Measurements from ENCODE around the gene ARL15.

ARL15 gene

DNA sequence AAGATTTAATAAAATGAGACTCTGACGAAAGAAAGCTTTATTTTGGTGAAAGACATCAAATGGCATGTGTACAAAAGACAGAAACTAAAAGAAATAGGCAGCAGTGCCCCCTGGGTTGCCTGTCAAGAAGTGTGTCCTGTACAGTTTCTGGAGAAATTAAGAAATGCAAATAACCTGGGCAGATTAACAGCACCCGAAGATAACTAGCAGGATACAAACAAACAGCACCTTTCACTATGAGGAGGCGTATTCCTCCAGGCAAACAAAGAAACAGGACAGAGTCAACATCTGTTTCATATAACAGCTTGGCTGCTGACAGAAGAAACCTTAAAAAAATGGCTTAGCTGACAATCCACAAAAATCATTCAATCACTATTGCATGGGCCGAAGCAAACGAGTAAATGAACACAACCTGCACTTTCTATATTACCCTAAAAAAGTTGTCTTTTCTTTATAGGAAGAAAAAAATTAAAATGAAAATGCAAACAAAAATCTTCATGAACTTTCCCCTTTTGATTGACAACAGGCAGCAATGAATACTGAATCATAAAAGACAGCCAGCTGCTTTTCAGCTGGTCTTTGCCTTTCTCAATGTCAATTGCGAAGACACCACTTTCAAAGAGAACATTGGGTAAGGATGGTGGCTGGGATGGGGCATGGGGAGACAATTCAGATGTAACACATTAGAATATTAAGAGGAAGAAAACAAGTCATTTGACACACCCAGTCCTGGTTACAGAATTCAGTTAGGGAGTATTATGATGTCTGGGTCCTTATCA lies 162.1 kb downstream of the ARL15 start:
- DNase-seq (ENCODE audit: low spot score): no peak

DNA sequence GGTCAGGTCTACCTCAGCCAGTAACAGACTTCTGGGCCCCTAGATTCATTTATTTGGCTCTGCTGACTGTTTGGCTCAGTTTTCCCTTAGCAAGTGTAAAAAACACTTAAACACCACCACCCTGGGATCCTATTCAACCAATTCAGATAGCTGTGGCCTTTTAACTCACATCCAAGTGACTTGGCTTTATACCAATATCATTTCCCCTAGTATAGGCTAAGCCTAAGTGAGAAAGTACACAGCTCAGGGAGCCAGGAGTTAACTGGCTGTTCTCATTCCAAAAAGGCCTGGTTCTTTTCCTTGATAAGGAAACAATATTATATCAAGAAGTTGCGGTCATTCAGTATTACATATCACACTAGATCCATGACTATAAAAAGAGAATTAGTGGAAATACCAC lies 163.5 kb downstream of the ARL15 start:
- no peak for DNase-seq (ENCODE audit: low spot score)

DNA sequence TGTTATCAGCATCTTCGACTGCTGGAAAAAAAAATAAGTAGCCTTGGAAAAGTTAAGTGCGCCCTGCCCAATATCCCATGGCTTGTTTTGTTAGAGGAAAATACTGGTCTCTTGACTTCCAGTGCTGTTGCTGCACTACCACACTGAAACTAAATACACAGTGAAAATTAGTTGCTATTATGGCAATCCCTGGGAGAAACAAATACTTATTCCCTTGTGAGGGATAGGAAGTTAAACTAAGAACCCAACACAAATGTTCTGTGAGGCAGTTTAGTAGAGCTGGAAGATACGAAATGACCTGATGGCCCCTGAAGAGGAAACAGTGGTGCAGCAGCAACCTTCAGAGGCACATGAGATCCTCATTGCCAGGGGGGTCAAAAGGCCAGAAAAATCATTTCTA lies 164.0 kb downstream of the ARL15 start:
- DNase-seq (ENCODE audit: low spot score): no peak

DNA sequence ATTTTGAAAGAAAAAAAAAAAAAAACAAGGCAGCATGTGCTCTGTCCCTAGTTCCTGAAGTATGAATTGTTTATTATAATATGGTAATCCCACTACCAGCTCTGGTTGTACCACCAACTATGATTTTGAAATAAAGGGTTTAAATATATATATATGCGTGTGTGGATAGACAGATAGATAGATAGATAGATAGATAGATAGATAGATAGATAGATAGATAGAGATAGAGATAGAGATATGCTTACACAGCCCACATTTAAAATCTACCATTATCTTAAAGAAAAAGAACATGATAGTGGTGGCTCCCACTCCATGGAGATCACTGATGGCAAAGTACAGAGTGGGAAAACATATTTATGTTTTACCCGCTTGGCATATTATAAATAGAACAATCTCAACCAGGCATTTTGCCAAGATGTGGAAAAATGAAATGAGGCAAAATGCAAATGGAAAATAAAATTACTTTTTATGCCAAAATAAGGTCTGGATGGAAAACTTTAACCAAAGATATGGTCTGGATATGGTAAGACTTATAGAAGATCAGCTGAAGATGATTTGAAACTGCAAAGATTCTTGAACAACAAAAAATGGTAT lies 170.0 kb downstream of the ARL15 start:
- DNase-seq (ENCODE audit: low spot score): no peak

DNA sequence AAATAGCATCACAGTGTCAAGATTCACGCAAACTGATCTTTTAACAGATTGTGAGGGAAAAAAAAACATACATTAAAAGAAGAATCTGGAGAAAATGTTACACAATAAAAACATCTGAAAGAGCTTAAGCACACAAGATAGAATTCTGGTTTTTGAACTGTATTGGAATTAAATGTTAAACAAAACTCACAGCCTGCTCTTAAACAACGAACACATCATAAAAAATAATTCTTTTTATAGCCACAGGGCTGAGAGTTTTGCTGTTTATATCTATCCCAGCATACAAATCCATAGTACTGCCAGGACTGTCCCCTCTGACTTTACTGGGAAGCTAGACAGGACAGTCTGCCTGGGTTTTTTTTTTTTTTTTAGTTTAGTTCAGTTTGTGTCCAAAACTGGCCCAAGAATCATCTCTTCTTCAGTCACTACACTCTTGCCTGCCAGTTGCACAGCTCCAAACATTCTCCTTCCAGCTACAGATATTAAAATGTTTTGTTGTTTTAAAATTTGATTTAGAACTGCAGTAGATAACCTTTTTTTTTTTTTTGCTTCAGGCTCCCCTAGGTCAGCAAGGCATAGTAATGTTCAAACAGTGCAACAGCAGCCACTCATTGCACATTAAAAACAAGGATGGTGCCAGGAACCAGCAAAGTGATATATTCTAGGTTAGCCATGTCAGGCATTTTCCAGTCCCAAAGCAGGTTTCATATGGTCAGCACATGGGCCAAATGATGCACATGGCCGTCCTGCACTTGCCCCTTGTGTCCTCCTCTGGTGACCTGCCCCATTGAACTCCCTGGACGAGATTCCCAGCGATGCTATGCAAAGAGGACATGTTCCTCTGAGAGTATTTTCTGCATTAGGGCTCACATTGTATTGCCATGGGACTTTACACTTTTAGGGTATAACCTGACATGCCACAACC lies 173.6 kb downstream of the ARL15 start:
- no peak for DNase-seq (ENCODE audit: low spot score)

DNA sequence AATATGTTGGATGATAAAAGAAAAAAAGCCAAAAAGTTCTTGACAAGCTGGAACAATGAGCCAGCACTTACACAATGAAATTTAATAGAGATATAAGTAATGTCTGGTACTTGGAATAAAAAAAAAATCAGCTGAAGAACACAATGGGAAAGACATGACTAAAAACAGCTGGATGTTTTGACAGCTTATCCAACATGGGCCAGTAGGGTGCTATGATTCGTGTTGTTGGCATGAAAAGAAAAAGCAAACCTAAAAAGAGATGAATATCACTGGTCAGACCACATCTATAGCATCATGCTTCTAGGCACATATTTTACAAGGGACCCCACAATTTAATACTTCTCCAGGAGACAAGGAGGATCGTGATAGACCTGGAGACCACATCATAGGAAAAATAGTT lies 175.3 kb downstream of the ARL15 start:
- DNase-seq (ENCODE audit: low spot score): no peak

DNA sequence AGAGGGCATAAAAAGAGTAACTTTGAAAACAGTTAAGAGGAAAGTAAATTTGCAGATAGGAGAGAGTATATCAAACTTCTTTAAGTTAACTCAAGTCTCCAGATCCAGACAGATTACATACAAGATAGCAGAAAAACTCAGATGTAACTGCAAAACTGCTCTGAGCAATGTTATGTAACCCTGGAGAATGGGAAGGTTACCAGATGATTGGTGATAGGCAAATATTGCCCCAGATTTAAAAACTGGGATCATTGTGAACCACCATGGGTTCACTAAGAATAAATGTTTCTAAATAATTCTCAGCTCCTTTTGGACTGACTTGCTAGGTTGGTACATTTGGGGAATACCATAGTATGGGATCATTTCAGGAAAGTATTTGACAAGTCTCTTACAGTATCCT lies 176.5 kb downstream of the ARL15 start:
- no peak for DNase-seq (ENCODE audit: low spot score)

DNA sequence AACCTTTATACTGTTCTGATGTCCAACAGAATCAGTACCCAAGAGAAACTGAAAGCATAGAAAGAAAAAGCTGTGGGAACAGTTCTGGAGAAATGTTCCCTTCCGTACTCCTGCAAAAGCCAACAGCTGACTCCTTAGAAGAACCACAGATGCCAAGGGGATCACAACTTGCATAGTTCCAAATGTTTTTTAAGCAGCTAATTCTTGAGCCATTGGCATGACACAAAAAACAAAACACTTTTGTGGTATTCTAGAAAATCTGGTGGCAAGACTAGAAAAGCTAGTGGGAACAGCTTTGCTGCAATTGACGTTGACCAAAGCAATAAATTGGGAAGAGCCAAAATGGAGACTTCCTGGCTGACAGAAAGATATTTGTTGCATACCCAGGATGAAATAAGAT lies 189.9 kb downstream of the ARL15 start:
- DNase-seq (ENCODE audit: low spot score): no peak

DNA sequence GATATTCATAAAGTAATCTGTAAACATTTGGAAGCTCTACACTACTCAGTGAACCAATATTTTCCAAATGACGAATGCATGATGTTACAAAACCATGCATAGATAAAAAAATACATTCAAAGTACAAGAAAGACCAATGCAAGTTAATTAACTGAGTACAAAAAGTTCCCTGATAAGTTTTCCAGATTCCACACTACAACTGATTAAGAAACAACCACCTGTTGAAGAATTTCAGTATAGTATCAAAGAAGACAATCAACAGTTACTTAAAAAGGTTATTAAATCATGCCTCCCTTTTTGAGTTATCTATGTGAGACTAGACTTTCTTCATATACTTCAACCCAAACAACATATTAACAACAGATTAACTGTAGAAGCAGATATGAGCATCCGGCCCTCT lies 192.4 kb downstream of the ARL15 start:
- no peak for DNase-seq (ENCODE audit: low spot score)

DNA sequence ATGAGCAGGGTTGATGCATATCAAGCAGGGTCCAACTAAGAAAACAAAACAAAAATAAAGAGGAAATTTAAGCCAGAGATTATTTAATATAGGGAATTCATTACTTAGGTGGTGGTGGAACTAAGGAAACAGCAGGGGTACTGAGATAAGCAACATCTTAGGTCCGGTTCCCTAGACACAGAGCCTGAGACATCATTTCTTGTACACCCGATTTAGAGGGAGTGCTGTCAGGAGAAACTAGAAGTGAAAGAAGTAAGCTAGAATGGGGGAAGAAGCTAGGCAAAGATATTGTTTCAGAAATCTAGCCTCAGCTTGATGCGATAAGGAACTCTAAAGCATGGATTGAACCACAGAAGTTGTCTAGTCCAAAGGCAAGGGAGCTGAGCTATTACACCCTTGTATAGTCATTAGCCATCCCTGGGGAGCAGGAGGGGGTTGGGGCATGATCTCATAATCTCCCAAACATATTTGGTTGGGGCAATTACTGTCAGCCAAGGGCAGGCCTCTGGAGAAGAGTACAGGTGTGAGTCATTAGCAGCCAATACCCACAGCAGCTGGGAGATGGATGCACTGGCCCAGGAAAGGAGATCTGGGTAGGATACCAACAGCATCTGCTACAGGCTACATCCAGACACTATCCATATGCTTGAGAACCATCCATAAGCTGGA lies 194.5 kb downstream of the ARL15 start:
- no peak for DNase-seq (ENCODE audit: low spot score)

DNA sequence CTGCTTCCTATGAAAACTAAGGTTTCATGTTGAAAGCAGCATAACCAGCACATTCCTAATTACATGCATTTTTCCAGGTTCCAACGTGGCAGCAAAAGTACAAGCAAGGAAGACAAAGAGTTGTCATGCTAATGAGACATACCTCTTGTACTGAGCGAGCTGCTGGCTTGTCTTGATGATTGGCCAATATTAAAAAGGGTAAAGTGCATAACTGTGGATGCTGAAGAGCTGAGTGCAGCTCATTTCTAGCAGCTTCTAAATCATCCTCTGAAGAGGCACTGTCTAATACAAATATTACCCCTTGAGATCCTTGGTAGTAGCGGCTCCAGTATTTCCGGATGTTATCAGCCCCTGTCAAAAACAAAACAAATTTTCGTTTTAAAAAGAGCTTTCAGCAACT lies 197.3 kb downstream of the ARL15 start:
- DNase-seq (ENCODE audit: low spot score): no peak

DNA sequence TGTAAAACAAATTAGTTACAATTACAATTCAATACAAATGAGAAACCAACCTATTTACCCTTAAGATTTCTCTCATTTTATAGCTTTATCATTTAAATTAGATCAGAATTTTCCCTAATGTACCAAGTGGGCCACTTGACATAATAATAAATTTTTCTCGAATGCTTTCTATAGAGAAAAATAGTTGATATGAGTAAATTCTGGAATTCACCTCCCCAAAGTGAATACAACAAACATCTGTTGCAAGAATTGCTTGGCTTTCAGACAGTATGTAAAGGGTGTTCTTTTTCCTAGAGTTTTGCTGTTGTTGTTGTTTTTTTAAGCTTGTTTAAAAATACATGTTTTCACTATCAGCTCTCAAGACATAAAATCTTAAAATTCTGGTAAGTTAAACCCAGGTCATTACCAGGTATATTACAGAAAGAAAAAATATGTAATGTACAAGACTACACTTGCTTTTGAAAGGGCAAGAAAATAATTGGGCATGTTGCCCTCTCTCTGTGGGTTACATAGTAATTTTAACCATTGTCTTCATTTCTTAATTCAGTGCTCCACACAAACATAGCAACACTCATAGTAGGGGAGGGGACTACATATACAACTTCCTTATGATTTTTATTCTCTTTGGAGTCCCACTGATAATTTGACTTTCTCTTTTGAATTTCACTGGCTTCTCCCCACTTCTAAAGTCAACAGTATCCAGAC lies 200.6 kb downstream of the ARL15 start:
- no peak for DNase-seq (ENCODE audit: low spot score)

DNA sequence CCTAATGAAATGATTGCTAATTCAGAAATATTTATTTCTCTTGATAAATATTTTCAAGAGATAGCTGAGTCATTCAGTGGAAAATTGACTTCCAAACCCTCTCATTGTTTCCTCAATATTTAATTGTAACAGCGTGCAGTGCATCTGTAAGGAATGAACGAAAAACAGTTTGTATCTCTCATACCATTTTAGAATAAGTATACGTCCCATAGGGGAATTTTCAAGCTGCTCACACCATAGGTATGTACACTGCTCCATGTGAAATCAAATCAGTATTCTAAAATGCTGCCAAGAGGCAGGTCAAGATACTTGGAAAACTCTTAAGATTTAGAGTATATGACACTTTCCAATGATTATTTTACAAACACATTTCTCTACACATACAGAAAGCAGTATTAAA lies 202.2 kb downstream of the ARL15 start:
- no peak for DNase-seq (ENCODE audit: low spot score)

DNA sequence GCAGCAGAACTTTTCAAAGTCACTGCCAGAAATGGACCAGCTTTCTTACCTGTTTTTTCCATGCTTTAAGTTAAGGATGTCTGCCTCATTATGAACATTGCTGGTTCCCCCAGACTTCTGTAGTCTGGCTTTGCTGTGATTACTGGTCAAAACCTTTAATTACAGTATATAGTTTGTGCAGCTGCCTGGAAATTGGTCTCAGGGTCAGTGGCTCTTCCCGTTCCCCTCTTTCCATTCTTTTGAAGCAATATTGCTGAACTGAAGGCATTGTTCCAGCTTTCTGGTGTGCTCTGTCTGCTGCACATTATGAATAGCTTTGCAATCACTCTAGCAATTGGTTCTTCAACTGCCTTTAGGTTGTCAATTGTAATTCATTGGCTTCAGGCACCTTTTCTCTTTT lies 206.5 kb downstream of the ARL15 start:
- no peak for DNase-seq (ENCODE audit: low spot score)

DNA sequence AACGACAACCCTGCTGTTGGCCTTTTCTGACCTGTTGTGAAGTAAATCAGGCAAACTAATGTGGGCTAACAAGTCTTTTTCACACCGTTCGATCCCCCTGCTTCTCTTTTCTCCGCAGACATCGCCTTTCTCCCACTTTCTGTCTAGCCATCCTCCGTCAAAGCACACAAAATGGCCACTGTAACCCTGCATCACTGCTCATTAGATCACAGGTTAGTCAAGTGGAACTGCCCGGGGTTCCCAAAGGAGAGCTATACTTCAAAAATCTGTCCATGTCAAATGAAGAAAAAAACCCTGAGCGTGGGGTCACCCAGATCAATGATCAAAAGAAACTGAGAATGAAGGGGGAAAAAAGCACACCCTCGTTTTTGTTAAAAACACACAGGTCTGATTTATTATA lies 212.1 kb downstream of the ARL15 start:
- DNase-seq (ENCODE audit: low spot score): no peak

DNA sequence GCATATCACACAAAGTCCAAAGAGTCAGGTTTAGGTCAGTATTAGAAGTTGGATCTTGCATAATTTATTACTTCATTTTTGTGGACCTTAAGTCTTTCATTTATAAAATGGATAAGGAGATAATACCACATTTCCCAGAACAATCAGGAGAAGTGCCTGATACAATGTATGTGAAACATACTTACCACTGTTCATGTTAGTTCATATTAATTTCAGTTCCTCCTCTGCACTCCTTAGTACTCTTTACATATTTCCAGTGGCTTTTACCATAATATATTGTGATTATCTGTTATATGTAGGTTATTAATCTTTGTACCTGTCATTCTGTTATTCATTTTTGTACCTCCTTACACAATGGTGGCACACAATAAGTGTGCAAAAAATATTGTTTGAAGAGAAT lies 214.4 kb downstream of the ARL15 start:
- DNase-seq (ENCODE audit: low spot score): no peak

DNA sequence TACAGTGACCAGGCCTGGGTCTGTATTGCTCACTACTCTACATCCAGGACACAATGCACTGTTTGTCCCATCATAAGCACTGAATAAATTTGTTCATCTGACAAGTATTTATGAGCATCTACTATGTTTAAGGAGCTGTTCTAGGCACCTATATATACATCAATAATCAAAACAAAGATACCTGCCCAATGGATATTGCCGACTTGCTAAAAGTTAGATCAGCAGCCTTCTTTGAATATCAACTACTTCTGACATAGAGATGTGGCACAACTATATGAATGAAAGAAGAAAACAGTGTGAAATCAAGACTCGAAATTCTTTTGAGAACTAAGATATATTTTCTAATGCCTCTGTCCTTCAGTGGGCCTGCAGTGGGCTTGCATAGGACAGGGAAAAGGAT lies 215.7 kb downstream of the ARL15 start:
- no peak for DNase-seq (ENCODE audit: low spot score)

DNA sequence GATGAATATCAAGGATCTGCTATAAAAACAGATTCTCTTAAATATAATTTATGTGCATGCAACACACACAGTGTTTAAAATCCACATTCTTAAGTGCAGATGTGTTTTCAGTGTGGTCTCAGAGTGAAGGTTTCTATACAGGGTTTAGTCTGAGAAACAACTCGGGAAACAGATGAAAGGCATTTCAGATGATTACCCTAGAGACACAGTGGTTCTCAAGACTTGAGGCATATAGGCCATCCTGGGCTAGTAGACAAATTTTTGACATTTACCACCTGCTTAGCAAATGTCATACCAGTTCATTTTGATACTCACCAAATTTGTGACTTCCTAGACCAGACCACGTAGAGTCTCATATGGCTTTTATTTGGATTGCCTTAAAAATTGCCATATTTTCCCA lies 216.5 kb downstream of the ARL15 start:
- no peak for DNase-seq (ENCODE audit: low spot score)

DNA sequence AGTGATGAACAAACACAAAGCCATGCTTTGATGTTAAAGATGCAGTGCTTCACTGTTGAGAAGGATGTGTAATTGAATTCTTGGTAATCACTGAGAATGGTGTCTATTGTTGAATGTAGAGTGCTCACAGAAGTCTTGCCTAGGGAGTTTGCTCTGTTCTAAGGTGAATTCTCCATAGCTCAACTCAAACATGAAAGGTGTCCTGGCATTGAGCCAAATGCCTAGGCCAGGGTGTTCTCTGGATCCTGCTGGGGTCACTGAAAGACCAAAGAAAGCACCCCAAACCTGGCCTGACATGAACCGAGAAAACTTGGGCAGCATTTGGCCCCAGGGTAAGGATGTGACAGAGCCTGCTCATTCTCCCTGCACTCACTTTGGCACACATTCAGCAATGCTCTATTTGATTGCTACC lies 217.3 kb downstream of the ARL15 start:
- DNase-seq (ENCODE audit: low spot score): no peak

DNA sequence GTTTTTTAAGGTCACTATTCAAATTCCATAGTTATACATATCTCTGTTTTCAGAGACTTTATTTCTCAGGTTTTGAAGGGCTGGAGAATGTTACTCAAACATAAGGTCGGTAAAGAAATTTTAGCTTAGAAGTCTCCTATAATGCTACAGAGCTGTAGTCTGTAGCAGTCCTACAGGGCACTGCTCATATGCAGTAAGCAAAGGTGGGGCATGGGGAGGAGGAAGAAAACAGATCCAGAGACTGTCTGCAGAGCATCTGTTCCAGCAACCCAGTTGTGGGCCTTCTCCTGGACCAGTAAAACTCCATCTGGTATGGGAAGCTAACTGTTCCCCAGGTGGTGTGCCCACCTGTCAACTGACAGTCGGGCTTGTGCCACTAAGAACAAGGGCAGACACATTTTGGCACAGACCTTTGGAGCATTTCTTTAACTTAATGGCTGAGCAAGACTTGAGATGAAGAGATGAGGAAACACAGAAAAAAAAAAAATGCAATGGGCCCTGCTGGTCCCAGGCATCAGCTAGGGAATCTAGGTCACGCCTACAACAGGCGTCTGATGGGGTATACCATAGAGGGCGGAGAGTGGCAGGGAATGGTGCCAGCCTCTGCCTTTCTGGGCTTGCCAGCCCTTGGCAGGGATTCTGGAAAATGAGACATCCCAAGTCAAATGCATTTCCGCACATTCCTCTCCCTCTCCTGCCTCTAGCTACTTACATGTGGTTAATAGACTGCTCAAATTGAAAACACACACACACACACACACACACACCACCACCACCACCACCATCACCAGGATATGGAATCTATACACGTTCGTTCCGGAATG lies 218.9 kb downstream of the ARL15 start:
- DNase-seq (ENCODE audit: low spot score): peak; percentile 69
